Activated T-cell treated with anti-CD3 and anti-CD28 coated beads for 48 hours (primary cell): Measurements from ENCODE around the gene RSL1D1.

Experiments
- DNase-seq: peaks from one replicate; pipeline ENCODE4 v3.0.0-alpha.2; 2020; ENCODE audit warnings: low read depth

RSL1D1 gene

GRCh38 chr16:11851294-11852091 lies at the start of gene RSL1D1:
RSL1D1 (minus strand) TSS chr16:11851542; CDS start chr16:11851512, 30 bp downstream.
- DNase-seq, result peak; percentile 94

GRCh38 chr16:11901091-11901490 lies 49.7 kb upstream of the RSL1D1 start:
- no peak for DNase-seq

GRCh38 chr16:11896486-11897176 lies 45.3 kb upstream of the RSL1D1 start:
- DNase-seq, result no peak

- DNase-seq, result no peak
Observed at GRCh38 chr16:11893571-11893970, 42.2 kb upstream of the RSL1D1 start.

GRCh38 chr16:11892761-11893160 lies 41.4 kb upstream of the RSL1D1 start:
- DNase-seq, result no peak

DNA sequence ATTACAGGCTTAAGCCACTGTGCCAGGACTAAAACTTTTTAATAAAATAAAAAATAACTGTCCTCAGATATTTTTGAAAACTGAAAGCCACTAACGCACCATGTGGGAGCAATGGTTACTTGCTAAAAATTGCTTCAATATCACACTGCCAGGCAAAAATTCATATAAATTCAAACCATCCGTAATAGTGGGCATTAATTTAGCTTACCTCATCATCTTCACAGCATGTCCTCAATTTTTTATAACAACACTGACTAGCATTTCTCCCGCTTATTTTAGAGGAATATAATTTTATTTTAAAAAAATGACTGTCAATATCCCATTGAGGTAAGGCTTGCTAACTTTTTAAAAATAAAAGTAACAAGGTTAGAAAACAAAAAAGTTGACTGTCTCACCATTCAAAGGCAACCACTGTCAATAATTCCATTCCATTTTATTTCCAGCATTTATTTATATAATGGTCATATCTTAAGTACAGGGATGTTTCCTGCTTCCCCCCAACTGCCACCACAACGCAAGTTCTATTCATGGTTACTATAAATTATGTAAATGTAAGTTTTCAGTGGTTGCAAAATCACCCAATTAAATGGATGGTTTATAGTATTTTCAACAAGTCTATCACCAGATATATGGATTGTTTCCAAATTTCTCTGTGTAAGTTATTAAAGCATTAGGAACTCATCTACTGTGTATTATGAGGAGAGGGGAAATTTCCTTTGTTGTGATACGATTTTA lies 39.1 kb upstream of the RSL1D1 start:
- no peak for DNase-seq

DNA sequence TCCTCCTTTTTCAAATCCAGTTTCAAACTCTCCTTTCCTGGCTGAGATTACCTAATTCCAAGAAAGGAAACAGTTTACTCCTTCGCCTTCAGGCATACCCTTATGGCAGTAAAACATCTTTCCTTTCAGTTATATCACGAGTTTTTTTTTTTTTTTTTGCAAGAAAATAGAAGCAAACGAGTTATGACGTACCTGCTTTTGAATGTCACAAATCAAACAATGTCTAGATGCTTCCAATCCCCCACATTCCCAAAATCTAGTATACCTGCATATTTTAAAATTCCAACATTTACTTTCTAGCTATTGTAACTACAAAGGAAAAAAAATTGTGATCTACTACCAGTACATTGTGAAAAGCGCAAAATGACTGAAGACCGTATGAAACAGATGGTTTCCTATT lies 35.5 kb upstream of the RSL1D1 start:
- no peak for DNase-seq

GRCh38 chr16:11884035-11884434 lies 32.7 kb upstream of the RSL1D1 start:
- DNase-seq, result no peak

DNA sequence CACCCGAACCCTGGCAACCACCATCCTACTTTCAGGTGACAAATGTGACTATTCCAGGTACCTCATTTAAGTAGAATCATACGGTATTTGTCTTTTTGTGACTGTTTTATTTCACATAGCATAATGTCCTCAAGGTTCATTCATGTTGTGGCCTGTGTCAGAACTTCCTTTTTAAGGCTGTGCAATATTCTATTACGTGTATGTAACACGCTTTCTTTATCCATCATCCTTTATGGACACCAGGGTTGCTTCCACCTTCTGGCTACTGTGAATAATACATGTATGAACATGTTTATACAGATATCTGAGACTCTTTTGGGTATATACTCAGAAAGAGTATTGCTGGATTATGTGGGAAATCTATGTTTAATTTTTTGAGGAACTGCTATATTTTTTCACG lies 28.7 kb upstream of the RSL1D1 start:
- DNase-seq, result no peak

DNA sequence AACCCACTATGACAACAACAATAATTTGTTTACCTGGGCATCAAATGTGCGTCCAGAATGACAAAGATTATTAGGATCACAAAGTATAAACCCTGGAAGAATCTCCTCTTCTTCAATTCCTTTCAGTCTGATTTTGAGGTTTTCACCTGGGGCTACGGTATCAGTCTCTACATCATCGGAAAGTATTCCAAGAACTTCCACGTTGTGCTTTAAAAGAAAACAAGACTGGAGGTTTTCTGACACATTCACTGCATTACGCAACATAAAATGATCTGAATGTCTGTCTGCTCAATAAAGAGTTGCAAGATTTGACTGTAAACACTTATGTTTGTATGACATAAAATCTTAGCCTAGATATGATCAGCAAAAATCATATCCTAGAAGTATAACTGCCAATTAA lies 26.0 kb upstream of the RSL1D1 start:
- DNase-seq, result no peak

GRCh38 chr16:11876306-11876705 lies 25.0 kb upstream of the RSL1D1 start:
- DNase-seq, result no peak

- no peak for DNase-seq
Observed at GRCh38 chr16:11875721-11876120, 24.4 kb upstream of the RSL1D1 start.

GRCh38 chr16:11871193-11871592 lies 19.9 kb upstream of the RSL1D1 start:
- DNase-seq, result no peak

DNA sequence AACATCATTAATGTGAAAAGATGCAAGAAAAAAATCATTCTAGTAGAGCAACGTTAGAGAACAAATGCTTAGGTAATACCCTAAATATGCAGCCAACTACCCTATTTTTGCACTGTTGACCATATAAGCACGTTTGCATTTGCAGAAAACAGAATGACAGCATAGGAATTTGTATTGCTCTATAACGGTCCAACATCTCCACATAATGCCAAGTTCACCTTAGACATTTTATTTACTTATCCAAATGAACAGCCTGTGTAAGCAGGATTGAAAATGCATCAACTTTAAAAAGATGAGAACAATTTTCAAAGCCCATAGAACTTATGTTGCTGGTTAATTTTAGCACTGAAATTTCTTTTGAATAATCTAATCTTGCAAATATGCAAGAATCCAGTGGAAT lies 19.1 kb upstream of the RSL1D1 start:
- no peak for DNase-seq

DNA sequence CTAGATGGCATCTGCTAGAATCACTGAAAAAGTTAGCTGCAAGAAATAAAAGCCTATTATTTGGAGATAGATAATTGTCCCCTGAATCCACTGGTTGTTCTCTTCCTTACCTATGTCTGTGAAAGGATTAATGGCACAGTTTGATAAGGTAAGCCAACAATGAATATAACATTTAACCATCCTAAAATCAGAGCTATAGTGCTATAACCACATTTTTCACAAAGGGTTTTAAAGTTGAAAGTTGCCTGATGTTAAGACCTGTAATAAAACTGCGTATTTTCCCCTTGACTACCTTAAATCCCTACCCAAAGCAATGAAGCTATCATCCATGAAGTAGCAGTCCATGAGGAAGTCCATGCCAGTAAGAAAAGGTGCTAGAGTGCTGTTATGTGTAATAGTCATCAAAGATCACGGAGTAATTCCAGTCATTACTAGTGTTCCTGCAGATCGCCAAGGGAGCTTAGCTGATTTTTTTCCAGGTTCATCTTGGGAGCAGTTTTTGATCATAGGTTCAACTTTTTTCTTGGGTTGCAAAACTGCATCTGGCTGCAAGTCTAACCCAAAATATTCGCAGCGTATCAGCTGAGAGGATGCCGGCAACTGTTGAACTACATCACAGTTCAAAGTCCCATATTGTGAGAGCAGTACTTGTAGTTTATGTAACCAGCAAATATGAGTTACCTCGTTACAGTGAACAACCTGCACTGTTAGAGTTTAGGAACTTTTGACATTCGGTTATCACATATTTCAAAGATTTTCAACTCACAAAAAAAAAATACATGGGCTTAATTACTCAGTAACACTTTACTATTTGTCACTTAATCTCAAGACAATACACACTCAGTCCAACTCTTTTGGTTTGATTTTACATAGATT lies 18.2 kb upstream of the RSL1D1 start:
- no peak for DNase-seq

- DNase-seq, result no peak
Observed at GRCh38 chr16:11868412-11868980, 17.2 kb upstream of the RSL1D1 start.

- no peak for DNase-seq
Observed at GRCh38 chr16:11862489-11862888, 11.1 kb upstream of the RSL1D1 start.

GRCh38 chr16:11857161-11857560 lies 5.8 kb upstream of the RSL1D1 start:
- no peak for DNase-seq

- DNase-seq, result no peak
Observed at GRCh38 chr16:11852092-11852809, 909 bp upstream of the RSL1D1 start.

- DNase-seq, result no peak
Observed at GRCh38 chr16:11848842-11849241, 2.5 kb downstream of the RSL1D1 start.

- DNase-seq, result no peak
Observed at GRCh38 chr16:11844499-11844898, 6.8 kb downstream of the RSL1D1 start.
